HUES6 (cell line): ENCODE results near the gene DOCK8.
A peak's percentile ranks its signal among the peaks of the same experiment; 100 is the strongest.

Experiments
- H3K27ac ChIP-seq: 2 replicates; pipeline ENCODE4 v1.7.0; 2013; ENCODE audit warnings: low read depth, mild to moderate bottlenecking, low read length, inconsistent platforms
- H3K27me3 ChIP-seq: 2 replicates; pipeline ENCODE4 v1.6.1; 2013; ENCODE audit warnings: low read length; ENCODE audit not compliant: control insufficient read depth, insufficient read depth
- H3K36me3 ChIP-seq: 2 replicates; pipeline ENCODE4 v1.6.1; 2013; ENCODE audit warnings: low read length; ENCODE audit not compliant: control insufficient read depth, insufficient read depth
- H3K4me1 ChIP-seq: 2 replicates; pipeline ENCODE4 v1.6.1; 2013; ENCODE audit warnings: low read length; ENCODE audit not compliant: control insufficient read depth, insufficient read depth
- H3K4me3 ChIP-seq: 2 replicates; pipeline ENCODE4 v1.5.1; 2013; ENCODE audit warnings: low read depth, low read length
- H3K9ac ChIP-seq: one replicate; pipeline ENCODE4 v1.6.1; 2013; ENCODE audit warnings: mild to moderate bottlenecking, low read length
- H3K9me3 ChIP-seq: 2 replicates; pipeline ENCODE4 v1.6.1; 2013; ENCODE audit warnings: low read depth, low read length; ENCODE audit not compliant: control insufficient read depth, insufficient read depth

The DOCK8 gene

GRCh38 chr9:482739-483138 lies 268.1 kb downstream of the DOCK8 start:
- Histone ChIP-seq H3K4me1 (no peaks in the 10 kb centered on the region), H3K27me3 (no peaks in the 10 kb centered on the region), H3K36me3 (no peaks in the 10 kb centered on the region), H3K9ac (no peak overlapping the region), H3K4me3 (no peak overlapping the region), H3K9me3 (peaks cover 17% of the 10 kb centered on the region), H3K27ac (no peak overlapping the region)

- H3K27me3 ChIP-seq: no peaks in the 10 kb centered on the region
- H3K27ac ChIP-seq: no peak overlapping the region
- peaks cover 17% of the 10 kb centered on the region for H3K9me3 ChIP-seq
- no peak overlapping the region for H3K4me3 ChIP-seq
- no peaks in the 10 kb centered on the region for H3K36me3 ChIP-seq
- no peaks in the 10 kb centered on the region for H3K4me1 ChIP-seq
- no peak overlapping the region for H3K9ac ChIP-seq
Measured at GRCh38 chr9:486156-486555, 271.5 kb downstream of the DOCK8 start.

DNA sequence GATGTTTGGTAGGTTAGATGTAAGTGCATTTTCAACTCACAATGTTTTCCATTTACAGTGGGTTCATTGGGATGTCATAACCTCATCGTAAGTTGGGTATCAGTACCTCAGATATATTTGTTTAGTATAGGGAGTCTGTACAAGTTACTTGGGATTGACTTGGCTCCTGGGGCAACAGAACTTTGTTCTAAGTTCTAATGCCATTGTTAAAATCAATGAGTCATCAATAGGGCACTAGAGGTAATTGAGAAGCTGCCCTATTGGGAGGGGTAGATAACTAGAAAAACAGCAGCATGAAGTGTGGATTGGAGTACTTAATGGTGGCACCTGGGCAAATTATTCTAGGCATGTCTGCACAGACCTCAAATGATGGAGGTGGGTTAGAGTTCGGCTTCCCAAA lies 272.8 kb downstream of the DOCK8 start:
- H3K9ac ChIP-seq: no peak overlapping the region
- no peak overlapping the region for H3K4me3 ChIP-seq
- no peaks in the 10 kb centered on the region for H3K36me3 ChIP-seq
- H3K4me1 ChIP-seq: no peaks in the 10 kb centered on the region
- H3K27me3 ChIP-seq: no peaks in the 10 kb centered on the region
- H3K9me3 ChIP-seq: peaks cover 16% of the 10 kb centered on the region
- H3K27ac ChIP-seq: no peak overlapping the region

- Histone ChIP-seq H3K36me3 (no peaks in the 10 kb centered on the region), H3K4me3 (no peak overlapping the region), H3K9ac (no peak overlapping the region), H3K27me3 (no peaks in the 10 kb centered on the region), H3K4me1 (no peaks in the 10 kb centered on the region), H3K9me3 (peaks cover 12% of the 10 kb centered on the region), H3K27ac (no peak overlapping the region)
Measured at GRCh38 chr9:488448-488847, 273.8 kb downstream of the DOCK8 start.

DNA sequence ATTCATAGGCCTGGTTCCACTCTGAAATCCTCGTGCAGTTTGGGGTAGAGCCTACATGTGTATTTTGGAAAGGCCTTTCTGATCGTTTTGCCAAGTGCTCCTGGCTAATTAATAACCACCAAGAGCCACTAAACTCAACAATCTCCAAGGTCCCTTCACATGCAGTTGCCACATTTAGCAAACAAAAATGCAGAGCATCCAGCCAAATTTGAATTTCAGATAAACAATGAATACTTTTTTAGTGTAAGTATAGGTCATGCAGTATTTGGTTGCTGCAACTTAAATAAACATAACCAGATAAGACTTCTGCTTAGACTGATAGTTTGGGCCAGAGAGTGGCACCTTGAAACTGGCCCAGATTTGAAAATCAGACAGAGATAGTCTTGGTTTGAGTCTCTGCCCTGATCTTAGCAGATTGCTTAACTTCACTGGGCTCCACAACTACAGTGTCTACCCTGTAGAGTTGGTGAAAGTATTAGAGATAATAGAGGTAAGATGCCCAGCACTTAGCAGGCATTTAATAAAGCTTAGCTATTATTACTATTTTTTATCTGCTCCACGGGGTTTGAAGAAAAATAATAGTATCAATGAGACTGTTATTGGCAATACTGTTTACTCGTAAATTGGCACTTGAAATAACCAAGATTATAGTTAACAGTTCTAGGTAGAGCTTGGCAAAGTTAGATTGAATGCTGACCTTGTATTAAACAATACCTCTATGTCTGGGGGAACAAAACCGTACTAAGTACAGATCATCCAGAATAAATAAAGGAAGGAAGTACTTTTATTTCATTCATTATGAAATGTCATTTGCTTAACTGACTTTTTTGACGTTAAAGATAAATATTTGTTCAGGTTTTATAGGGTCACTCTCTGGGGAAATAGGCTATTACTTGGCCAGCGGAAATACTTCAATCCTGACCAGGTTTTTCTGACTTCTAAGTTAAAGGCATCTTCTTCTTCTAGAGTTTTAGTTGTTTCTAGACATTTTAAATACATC lies 274.8 kb downstream of the DOCK8 start:
- Histone ChIP-seq H3K4me1 (no peaks in the 10 kb centered on the region), H3K27me3 (no peaks in the 10 kb centered on the region), H3K9me3 (0 out of 2 replicates have a peak, but pooled peaks cover 6% of the 10 kb centered on the region), H3K27ac (no peak overlapping the region), H3K36me3 (no peaks in the 10 kb centered on the region), H3K9ac (no peak overlapping the region), H3K4me3 (no peak overlapping the region)

DNA sequence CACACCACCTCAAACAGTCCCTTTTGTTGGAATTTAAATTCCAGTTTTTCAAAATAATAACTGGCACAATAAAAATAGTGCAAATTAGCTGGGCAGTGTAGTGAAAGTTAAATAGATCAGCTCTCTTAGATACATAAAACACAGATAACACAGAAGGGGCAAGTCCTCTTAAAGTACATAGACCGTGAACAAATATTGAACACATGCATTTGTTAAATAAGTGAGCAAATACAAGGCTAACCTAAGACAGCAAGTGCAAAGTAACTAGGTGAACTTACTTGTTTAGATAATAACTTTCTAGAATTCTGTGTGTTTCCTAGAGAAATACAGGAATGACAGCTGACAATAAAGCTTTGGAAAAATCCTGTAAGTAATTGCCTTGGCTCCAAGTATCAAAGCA lies 280.1 kb downstream of the DOCK8 start:
- Histone ChIP-seq H3K9ac (no peak overlapping the region), H3K27me3 (no peaks in the 10 kb centered on the region), H3K36me3 (no peaks in the 10 kb centered on the region), H3K4me3 (no peak overlapping the region), H3K4me1 (no peaks in the 10 kb centered on the region), H3K27ac (no peak overlapping the region), H3K9me3 (no peaks in the 10 kb centered on the region)

DNA sequence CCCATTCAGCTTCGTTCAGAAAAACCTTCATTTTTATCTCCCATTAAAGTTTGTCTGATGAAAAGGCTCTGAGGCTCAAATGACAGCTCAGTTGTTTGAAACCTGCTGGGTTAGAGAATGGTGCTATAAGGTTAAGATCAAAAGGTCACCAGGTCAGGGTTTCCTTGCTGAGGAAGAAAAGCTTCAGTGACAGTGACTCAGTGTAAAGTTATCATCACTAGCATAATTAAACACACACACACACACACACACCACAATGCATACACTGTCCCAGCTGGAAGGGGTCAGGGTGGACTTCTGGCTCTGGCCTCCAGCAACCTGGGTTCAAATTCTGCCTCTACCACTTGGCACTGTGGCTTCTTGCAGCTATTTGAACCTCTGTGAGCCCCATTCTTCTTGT lies 281.1 kb downstream of the DOCK8 start:
- Histone ChIP-seq H3K4me1 (no peaks in the 10 kb centered on the region), H3K27ac (no peak overlapping the region), H3K4me3 (no peak overlapping the region), H3K9ac (no peak overlapping the region), H3K27me3 (no peaks in the 10 kb centered on the region), H3K36me3 (no peaks in the 10 kb centered on the region), H3K9me3 (no peaks in the 10 kb centered on the region)

DNA sequence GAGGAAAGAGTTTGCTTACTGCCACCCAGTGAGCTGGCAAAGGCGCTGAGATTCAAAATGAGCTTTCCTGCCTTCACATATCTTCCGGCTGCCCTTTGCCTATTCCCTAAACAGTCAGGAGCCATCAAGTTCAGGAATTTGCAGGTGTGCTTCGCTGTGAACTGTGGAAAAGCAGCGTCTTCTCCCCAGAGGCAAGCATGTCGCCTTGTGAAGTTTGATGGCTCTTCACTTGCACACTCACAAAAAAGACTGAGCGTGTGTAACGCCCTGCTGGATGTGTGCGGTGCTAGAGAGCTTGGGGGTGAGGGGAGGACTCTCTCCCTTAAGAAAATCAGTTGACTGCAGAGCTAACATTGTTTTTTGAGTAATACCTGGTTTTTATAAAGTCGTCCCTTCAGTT lies 288.7 kb downstream of the DOCK8 start:
- Histone ChIP-seq H3K27me3 (peaks cover 37% of the 10 kb centered on the region), H3K27ac (no peak overlapping the region), H3K36me3 (no peaks in the 10 kb centered on the region), H3K4me3 (peak overlapping the region; percentile 76), H3K4me1 (peaks cover 14% of the 10 kb centered on the region; the same call in 1 of the 2 replicates), H3K9me3 (no peaks in the 10 kb centered on the region), H3K9ac (no peak overlapping the region)

GRCh38 chr9:503881-504852 lies 289.5 kb downstream of the DOCK8 start, which contains the start of gene KANK1:
TSS of gene KANK1 (plus strand) at chr9:504695.
- Histone ChIP-seq H3K36me3 (no peaks in the 10 kb centered on the region), H3K27ac (no peak within 1 kb of the TSS), H3K4me3 (peak within 1 kb of the TSS; percentile 76), H3K9ac (peak within 1 kb of the TSS; percentile 57), H3K9me3 (no peaks in the 10 kb centered on the region), H3K27me3 (peaks cover 37% of the 10 kb centered on the region), H3K4me1 (peaks cover 14% of the 10 kb centered on the region; the same call in 1 of the 2 replicates)

- Histone ChIP-seq H3K9ac (peak overlapping the region; percentile 44), H3K27me3 (peaks cover 37% of the 10 kb centered on the region), H3K4me3 (peak overlapping the region; percentile 76)
Measured at GRCh38 chr9:504921-505740, 290.5 kb downstream of the DOCK8 start.

More at GRCh38 chr9:504921-505740, 290.5 kb downstream of the DOCK8 start:
- Histone ChIP-seq H3K4me1 (peaks cover 14% of the 10 kb centered on the region; the same call in 1 of the 2 replicates), H3K36me3 (no peaks in the 10 kb centered on the region), H3K27ac (no peak overlapping the region), H3K9me3 (no peaks in the 10 kb centered on the region)
